Caco-2 (cell line): ENCODE results near the gene SGF29. TPM values are rescaled to one million over a fixed set of nuclear protein-coding genes. Genes with fewer than 3 reads are reported as not detected.
"Not testable (repeated sequence)": the region's sequence is repeated elsewhere in the genome, so short reads cannot be mapped to it uniquely, and the experiment has no call there.

Source experiments
- BruUV-seq: library from RNA; stranded (reverse); fragments of 400-500 nt; replicated peaks from 2 replicates; lab custom pipeline; 2021; lab: Mats Ljungman, UMichigan
- CTCF ChIA-PET: fragments of 300-600 bp; sonication (Branson Sonifier 250); formaldehyde crosslinking; loops from one replicate; lab custom pipeline; 2022; ENCODE audit warnings: antibody characterized with exemption; lab: Charles Lee
- POLR2A ChIA-PET: fragments of 300-600 bp; sonication (Branson Sonifier 250); formaldehyde crosslinking; loops from one replicate; lab custom pipeline; 2022; ENCODE audit warnings: antibody characterized with exemption; lab: Charles Lee
- DNase-seq, 2 experiments: peaks; one replicate each; pipeline versions ENCODE4 v3.0.0 to v3.0.0-alpha.2; 2020 to 2022
- H3K27me3 ChIP-seq: replicated peaks from 2 replicates; pipeline ENCODE4 v1.6.0; 2011; ENCODE audit warnings: low read length; ENCODE audit not compliant: control insufficient read depth, insufficient read depth
- H3K36me3 ChIP-seq: 2 replicates; pipeline ENCODE4 v1.5.1; 2011; ENCODE audit warnings: low read length; ENCODE audit not compliant: control insufficient read depth, insufficient read depth
- H3K4me1 ChIP-seq: fragments of 250-450 bp; sonication (Bioruptor Pico); 2 replicates; pipeline ENCODE4 v1.5.1; 2020; ENCODE audit warnings: mild to moderate bottlenecking
- H3K4me3 ChIP-seq: 2 replicates; pipeline ENCODE4 v1.5.1; 2011; ENCODE audit warnings: low read depth, mild to moderate bottlenecking, control low read depth, low read length
- H3K9me3 ChIP-seq: fragments of 250-450 bp; sonication (Bioruptor Pico); 2 replicates; pipeline ENCODE4 v1.5.1; 2020; ENCODE audit warnings: mild to moderate bottlenecking, moderate library complexity
- H3K27ac Mint-ChIP-seq: one replicate; pipeline ENCODE4 v1.8.0; 2022; ENCODE audit warnings: mixed read lengths; ENCODE audit not compliant: unreplicated experiment
- H3K27me3 Mint-ChIP-seq: one replicate; pipeline ENCODE4 v1.8.0; 2022; ENCODE audit warnings: mixed read lengths; ENCODE audit not compliant: insufficient read depth, unreplicated experiment
- H3K36me3 Mint-ChIP-seq: one replicate; pipeline ENCODE4 v1.8.0; 2022; ENCODE audit warnings: mild to moderate bottlenecking, mixed read lengths; ENCODE audit not compliant: insufficient read depth, unreplicated experiment
- H3K4me1 Mint-ChIP-seq: one replicate; pipeline ENCODE4 v1.8.0; 2022; ENCODE audit warnings: low read depth, mixed read lengths; ENCODE audit not compliant: unreplicated experiment
- H3K4me3 Mint-ChIP-seq: one replicate; pipeline ENCODE4 v1.8.0; 2022; ENCODE audit warnings: mild to moderate bottlenecking, moderate library complexity, mixed read lengths; ENCODE audit not compliant: unreplicated experiment
- H3K9me3 Mint-ChIP-seq: one replicate; pipeline ENCODE4 v1.8.0; 2022; ENCODE audit warnings: mixed read lengths; ENCODE audit not compliant: unreplicated experiment
- CTCF ChIP-seq, 2 experiments: fragments of 200-600 bp in 1 of 2; IDR thresholded peaks; 1 replicate in 1 of 2; 2 replicates in 1 of 2; pipeline versions ENCODE4 v1.5.1 to v1.8.0; 2011 to 2022; ENCODE audit warnings: antibody characterized with exemption in 1 of 2, control low read depth in 1 of 2, inconsistent platforms in 1 of 2, low read depth in 1 of 2, low read length in 1 of 2, mild to moderate bottlenecking in 1 of 2, moderate library complexity in 1 of 2; ENCODE audit not compliant: insufficient read depth in 1 of 2, severe bottlenecking in 1 of 2, unreplicated experiment in 1 of 2
- intact Hi-C: fragments of 100-400 bp; cut with micrococcal nuclease; formaldehyde crosslinking; loops from one replicate; pipeline ENCODE4 v1.10.0; 2022; ENCODE audit not compliant: unreplicated experiment
- total RNA-seq: library from RNA; stranded (reverse); gene quantifications from 2 replicates; pipeline ENCODE4 v1.2.3, GENCODE V29; 2022

SGF29 gene
- total RNA-seq, 1 experiment from 2014 or later = 29.8 TPM

- H3K36me3 Mint-ChIP-seq, H3K27ac Mint-ChIP-seq, POLR2A ChIA-PET, BruUV-seq, H3K4me1 Mint-ChIP-seq, H3K9me3 ChIP-seq, H3K4me1 ChIP-seq, H3K4me3 ChIP-seq, H3K4me3 Mint-ChIP-seq, H3K27me3 ChIP-seq, H3K27me3 Mint-ChIP-seq, H3K36me3 ChIP-seq, DNase-seq, intact Hi-C loops, CTCF ChIA-PET, H3K9me3 Mint-ChIP-seq: not testable (repeated sequence)
Observed at GRCh38 chr16:28608496-28608808, 54.7 kb downstream of the SGF29 start.

DNA sequence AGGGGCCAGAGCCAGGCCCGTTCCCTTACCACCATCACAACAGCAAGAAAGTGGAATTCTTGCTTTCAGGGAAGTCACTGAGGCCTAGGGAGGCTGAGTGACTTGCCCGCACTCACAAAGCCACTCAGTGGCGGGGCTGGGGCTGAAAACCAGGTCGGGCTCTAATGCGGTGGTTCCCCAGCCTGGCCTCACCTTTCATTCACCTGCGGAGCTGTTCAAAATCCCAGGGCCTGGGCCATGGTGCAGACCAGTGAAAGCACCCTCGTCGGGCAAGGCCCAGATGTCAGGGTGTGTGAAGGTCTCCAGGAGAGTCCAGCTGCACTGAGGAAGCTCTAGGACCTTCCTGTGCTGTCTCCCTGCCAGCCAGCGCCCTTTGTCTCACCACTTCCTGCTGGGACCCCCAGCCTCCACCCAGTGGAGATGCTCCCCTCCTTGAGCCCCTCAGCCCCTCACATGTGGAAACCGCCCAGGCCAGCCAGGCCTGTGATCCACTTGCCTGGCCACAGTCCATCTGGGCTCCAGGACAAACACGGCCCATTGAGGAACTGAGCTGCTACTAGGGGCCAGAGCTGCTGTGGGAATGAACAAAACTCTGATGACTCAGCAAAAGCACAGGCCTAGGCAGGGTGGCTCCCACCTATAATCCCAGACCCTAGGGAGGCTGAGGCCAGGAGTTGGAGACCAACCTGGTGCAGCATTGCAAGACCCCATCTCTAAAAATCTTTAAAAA is 55.3 kb downstream of the SGF29 start:
- H3K4me3 ChIP-seq, H3K9me3 ChIP-seq, H3K9me3 Mint-ChIP-seq, H3K27me3 Mint-ChIP-seq, H3K36me3 ChIP-seq, H3K27ac Mint-ChIP-seq, BruUV-seq, H3K36me3 Mint-ChIP-seq, H3K4me1 ChIP-seq, H3K27me3 ChIP-seq, H3K4me3 Mint-ChIP-seq, POLR2A ChIA-PET, DNase-seq, CTCF ChIA-PET, intact Hi-C loops, H3K4me1 Mint-ChIP-seq: not testable (repeated sequence)

GRCh38 chr16:28609631-28610594 is 56.2 kb downstream of the SGF29 start, which contains the start of gene SULT1A1:
Gene SULT1A1, minus strand, starts transcription at chr16:28610044. Its CDS starts 1,189 bp downstream, at chr16:28608855.
- intact Hi-C loops = no loop called here
- Mint-ChIP-seq H3K27me3 (no peaks in the 10 kb centered on the region), H3K9me3 (no peaks in the 10 kb centered on the region), H3K36me3 (peaks cover 6% of the 10 kb centered on the region), H3K27ac (no peak within 1 kb of the TSS), H3K4me1 (no peaks in the 10 kb centered on the region), H3K4me3 (no peak within 1 kb of the TSS)
- Histone ChIP-seq H3K27me3 (no peaks in the 10 kb centered on the region), H3K4me1 (no peaks in the 10 kb centered on the region), H3K36me3 (no peaks in the 10 kb centered on the region), H3K4me3 (no peak within 1 kb of the TSS), H3K9me3 (no peaks in the 10 kb centered on the region)
- DNase-seq = no peak
- BruUV-seq = no TSS peak
- no peak for TF ChIP-seq CTCF (IDR thresholded peaks at IDR 0.05; ENCODE audit: insufficient read depth in 1 of 2, low read depth in 1 of 2, low read length in 1 of 2, severe bottlenecking in 1 of 2, unreplicated experiment in 1 of 2)
- CTCF ChIA-PET = no interaction called here
- POLR2A ChIA-PET = no interaction called here
